IMR-90 (cell line): Measurements from ENCODE around the gene RYR3. TPM values are rescaled to one million over a fixed set of nuclear protein-coding genes. Genes with fewer than 3 reads are reported as not detected.

ENCODE experiments used
- ATAC-seq: fragments of 200-7000 bp; cut with Tn5 transposase; 2 replicates; pipeline ENCODE4 v1.9.1; 2020; ENCODE audit warnings: low read depth, mild to moderate bottlenecking, moderate library complexity
- BruUV-seq: library from RNA; stranded (reverse); fragments of 400-500 nt; replicated peaks from 2 replicates; lab custom pipeline; 2021; lab: Mats Ljungman, UMichigan
- CTCF ChIA-PET: fragments of 300-600 bp; formaldehyde crosslinking; extraction: SDS; loops from one replicate; lab custom pipeline; 2021; ENCODE audit warnings: antibody characterized with exemption; lab: Yijun Ruan, JAX
- POLR2A ChIA-PET: fragments of 300-600 bp; sonication (Branson Sonifier 250); formaldehyde crosslinking; loops from one replicate; lab custom pipeline; 2022; ENCODE audit warnings: antibody characterized with exemption; ENCODE audit not compliant: unreplicated experiment; lab: Charles Lee
- DNase-seq: peaks from one replicate; pipeline ENCODE4 v3.0.0; 2013
- H2AFZ ChIP-seq: replicated peaks from 2 replicates; pipeline ENCODE3; 2013; ENCODE audit warnings: low read length, mild to moderate bottlenecking; ENCODE audit not compliant: poor library complexity
- H2AK5ac ChIP-seq: 2 replicates; pipeline ENCODE4 v1.6.1; 2013; ENCODE audit warnings: low read depth, low read length, inconsistent platforms
- H2AK9ac ChIP-seq: replicated peaks from 2 replicates; pipeline ENCODE3; 2013; ENCODE audit warnings: mild to moderate bottlenecking, low read depth, low read length, moderate library complexity; ENCODE audit not compliant: poor library complexity
- H2BK120ac ChIP-seq: 2 replicates; pipeline ENCODE4 v1.6.1; 2013; ENCODE audit warnings: low read depth, low read length, inconsistent platforms
- H2BK15ac ChIP-seq: 3 replicates; pipeline ENCODE4 v1.6.1; 2013; ENCODE audit warnings: low read depth, low read length, inconsistent platforms
- H2BK20ac ChIP-seq: 2 replicates; pipeline ENCODE4 v1.6.1; 2013; ENCODE audit warnings: low read depth, mild to moderate bottlenecking, inconsistent platforms, low read length, moderate library complexity
- H2BK5ac ChIP-seq: 2 replicates; pipeline ENCODE4 v1.6.1; 2013; ENCODE audit warnings: mild to moderate bottlenecking, low read depth, low read length, inconsistent platforms; ENCODE audit not compliant: poor library complexity, severe bottlenecking
- H3K14ac ChIP-seq: replicated peaks from 2 replicates; pipeline ENCODE4 v1.6.1; 2013; ENCODE audit warnings: low read depth, low read length, inconsistent platforms
- H3K18ac ChIP-seq: 2 replicates; pipeline ENCODE4 v1.6.1; 2013; ENCODE audit warnings: low read depth, low read length, control low read depth
- H3K23ac ChIP-seq: 2 replicates; pipeline ENCODE4 v1.6.1; 2013; ENCODE audit warnings: low read depth, low read length, inconsistent platforms
- H3K27ac ChIP-seq: 2 replicates; pipeline ENCODE4 v1.5.1; 2013; ENCODE audit warnings: mild to moderate bottlenecking, control low read depth, low read length; ENCODE audit not compliant: insufficient read depth
- H3K27me3 ChIP-seq: 2 replicates; pipeline ENCODE4 v1.6.1; 2013; ENCODE audit warnings: low read length; ENCODE audit not compliant: control insufficient read depth, insufficient read depth
- H3K36me3 ChIP-seq: 2 replicates; pipeline ENCODE4 v1.6.1; 2013; ENCODE audit warnings: low read length, mixed read lengths; ENCODE audit not compliant: control insufficient read depth, insufficient read depth
- H3K4ac ChIP-seq: 2 replicates; pipeline ENCODE4 v1.6.1; 2013; ENCODE audit warnings: low read depth, low read length, inconsistent platforms
- H3K4me1 ChIP-seq: 2 replicates; pipeline ENCODE4 v1.6.1; 2013; ENCODE audit warnings: low read length, mixed read lengths; ENCODE audit not compliant: control insufficient read depth, insufficient read depth
- H3K4me2 ChIP-seq: 2 replicates; pipeline ENCODE4 v1.6.1; 2013; ENCODE audit warnings: low read depth, mild to moderate bottlenecking, control low read depth, low read length, moderate library complexity
- H3K4me3 ChIP-seq: 2 replicates; pipeline ENCODE4 v1.5.1; 2013; ENCODE audit warnings: low read depth, mild to moderate bottlenecking, control low read depth, low read length, moderate library complexity; ENCODE audit not compliant: insufficient read depth
- H3K56ac ChIP-seq: 2 replicates; pipeline ENCODE4 v1.6.1; 2013; ENCODE audit warnings: low read length, inconsistent platforms; ENCODE audit not compliant: insufficient read depth; ENCODE audit errors: extremely low read depth
- H3K79me1 ChIP-seq, 2 experiments: 2 replicates each; pipeline ENCODE4 v1.6.1; 2013; ENCODE audit warnings: low read length in 2 of 2, inconsistent platforms in 1 of 2, low read depth in 1 of 2
- H3K9ac ChIP-seq: 2 replicates; pipeline ENCODE4 v1.6.1; 2013; ENCODE audit warnings: low read depth, low read length, control low read depth
- H3K9me1 ChIP-seq: 2 replicates; pipeline ENCODE4 v1.6.1; 2013; ENCODE audit warnings: low read length, inconsistent platforms; ENCODE audit not compliant: insufficient read depth
- H3K9me3 ChIP-seq: 2 replicates; pipeline ENCODE4 v1.6.1; 2013; ENCODE audit warnings: low read length; ENCODE audit not compliant: control insufficient read depth, insufficient read depth
- H4K20me1 ChIP-seq: 2 replicates; pipeline ENCODE4 v1.6.1; 2013; ENCODE audit warnings: low read length, inconsistent platforms; ENCODE audit not compliant: insufficient read depth
- H4K5ac ChIP-seq: 2 replicates; pipeline ENCODE4 v1.6.1; 2013; ENCODE audit warnings: mild to moderate bottlenecking, low read depth, low read length, control low read depth
- H4K8ac ChIP-seq, 2 experiments: 2 replicates each; pipeline ENCODE4 v1.6.1; 2013; ENCODE audit warnings: low read depth in 2 of 2, low read length in 2 of 2, control low read depth in 1 of 2, inconsistent platforms in 1 of 2
- H4K91ac ChIP-seq: 2 replicates; pipeline ENCODE4 v1.6.1; 2013; ENCODE audit warnings: low read depth, low read length, inconsistent platforms; ENCODE audit not compliant: insufficient read depth
- CHD1 ChIP-seq: IDR thresholded peaks from 2 replicates; pipeline ENCODE4 v1.6.1; 2012; ENCODE audit warnings: low read depth, low read length, improper control_type of control experiment
- WGBS, 2 experiments: methylation state at CpG; one replicate each; pipeline versions ENCODE4 v1.1.5 to v1.1.7; 2013; ENCODE audit warnings: missing lambda C conversion rate in 2 of 2; ENCODE audit not compliant: insufficient read length in 1 of 2; ENCODE audit errors: extremely low coverage in 2 of 2; 5-methylcytosine and 5-hydroxymethylcytosine counted together
- dilution Hi-C: fragments of 300-500 bp; cut with HindIII; formaldehyde crosslinking; loops from one replicate; pipeline ENCODE4 v1.14.3; 2018; ENCODE audit warnings: low sequenced_read_pairs; ENCODE audit not compliant: unreplicated experiment
- in situ Hi-C: fragments of 300-500 bp; cut with MboI; formaldehyde crosslinking; loops from 3 replicates; pipeline ENCODE4 v1.14.3; 2019; ENCODE audit warnings: low sequenced_read_pairs, inconsistent platforms, mixed read lengths
- intact Hi-C: fragments of 100-400 bp; cut with micrococcal nuclease; formaldehyde crosslinking; loops from 2 replicates; pipeline ENCODE4 v1.10.0; 2022
- polyA plus RNA-seq, 3 experiments: library from polyadenylated mRNA; depleted of rRNA; stranded (reverse); fragments of >200 nt; gene quantifications; 2 replicates each; pipeline ENCODE4 v1.2.3, GENCODE V29; 2012; ENCODE audit warnings: low replicate concordance in 1 of 3
- total RNA-seq: library from RNA; depleted of rRNA; stranded (reverse); fragments of >200 nt; gene quantifications from 2 replicates; pipeline ENCODE4 v1.2.3, GENCODE V29; 2012

Gene RYR3
- total and polyA plus RNA-seq, 2 of the 4 experiments (the other 2 are of a cell fraction) = 0.18 TPM; not detected in 1

- ChIA-PET POLR2A (no interaction called here), CTCF (no interaction called here)
- no peak overlapping the region for H3K4me2 ChIP-seq
- H3K79me1 ChIP-seq = no peaks in the 10 kb centered on the region
- intact Hi-C loops = no loop called here
- no peak overlapping the region for H2BK5ac ChIP-seq
- H3K4ac ChIP-seq = no peak overlapping the region
- no peak overlapping the region for H4K5ac ChIP-seq
- no peaks in the 10 kb centered on the region for H3K4me1 ChIP-seq
- no peak overlapping the region for H3K23ac ChIP-seq
- H3K9ac ChIP-seq = no peak overlapping the region
- no peaks in the 10 kb centered on the region for H3K9me3 ChIP-seq
- H3K4me3 ChIP-seq = no peak overlapping the region
- DNase-seq (no peak), ATAC-seq (no peak)
- H2BK120ac ChIP-seq = no peak overlapping the region
- WGBS, 2 experiments = 3% methylated on average over 12 of the region's 38 CpGs; no CpG with 5 or more reads in 1 of the 2 experiments
- dilution Hi-C loops = no loop called here
- H3K27ac ChIP-seq = no peak overlapping the region
- H2AK5ac ChIP-seq = no peak overlapping the region
- H4K91ac ChIP-seq = no peak overlapping the region
- no peak overlapping the region for H2AFZ ChIP-seq
- H2BK15ac ChIP-seq = no peak overlapping the region
- no peak overlapping the region for H3K18ac ChIP-seq
- no peak overlapping the region for H2BK20ac ChIP-seq
- no peak for TF ChIP-seq CHD1
- in situ Hi-C loops = no loop called here
- H4K20me1 ChIP-seq = no peaks in the 10 kb centered on the region
- H3K27me3 ChIP-seq = peaks cover 33% of the 10 kb centered on the region
- H3K36me3 ChIP-seq = no peaks in the 10 kb centered on the region
- H2AK9ac ChIP-seq = no peak overlapping the region
- H3K56ac ChIP-seq = no peak overlapping the region
- no peaks in the 10 kb centered on the region for H3K9me1 ChIP-seq
- H3K14ac ChIP-seq = no peak overlapping the region
- no peak overlapping the region for H4K8ac ChIP-seq
- no TSS peak for BruUV-seq
Measured at GRCh38 chr15:33311312-33311971, 675 bp downstream of the RYR3 start.
